Embryonic facial prominence (tissue), 1 donor: ENCODE data around the gene LETM1.

Experiments
- DNase-seq: peaks from one replicate; pipeline ENCODE4 v3.0.0-alpha.2; 2016; ENCODE audit errors: extremely low spot score

LETM1 gene

DNA sequence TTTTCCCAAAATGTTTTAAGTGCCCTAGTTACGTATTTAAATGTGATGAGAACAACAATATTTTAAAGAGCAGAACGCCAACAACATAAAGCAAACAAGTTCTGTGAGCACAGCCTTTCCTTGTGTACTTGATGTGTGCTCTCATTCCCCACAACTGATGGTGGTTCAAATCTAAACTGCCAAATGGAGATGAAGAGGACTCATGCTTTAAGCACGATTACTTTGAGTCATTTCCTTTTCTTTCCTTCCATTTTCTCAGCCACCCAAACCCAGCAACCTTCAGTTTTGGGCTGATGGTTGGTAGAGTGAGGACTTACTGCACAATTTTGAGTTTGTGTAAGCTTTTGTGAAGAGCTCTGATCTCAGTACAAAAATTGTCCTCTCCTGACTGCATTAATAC is 16.9 kb upstream of the LETM1 start:
- no peak for DNase-seq

DNA sequence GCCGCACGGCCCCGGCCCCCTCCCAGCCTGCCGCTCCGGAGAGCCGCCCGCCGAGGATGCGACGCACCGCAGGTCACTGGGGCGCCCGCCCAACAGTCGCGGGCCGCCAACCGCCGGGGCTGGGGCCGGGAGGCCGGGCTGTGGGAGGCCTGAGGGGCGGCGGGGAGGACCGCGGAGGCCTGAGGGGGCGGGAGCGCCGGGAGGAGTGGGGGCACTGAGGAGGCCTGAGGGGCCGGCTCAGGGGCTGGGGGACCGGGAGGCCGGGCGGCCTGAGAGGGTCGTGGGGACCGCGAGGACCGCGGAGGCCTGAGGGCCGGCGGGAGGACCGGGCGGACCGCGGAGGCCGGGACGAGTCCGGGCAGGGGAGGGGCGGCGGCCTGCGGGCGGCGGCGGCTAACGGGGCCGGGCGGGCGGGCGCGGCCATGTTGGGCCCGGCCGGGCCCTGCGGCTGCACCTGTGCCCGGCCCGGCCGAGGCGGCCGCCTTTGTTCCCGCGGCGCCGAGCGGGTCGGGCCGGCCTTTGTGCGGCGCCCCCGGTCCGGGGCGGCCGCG is 15.6 kb upstream of the LETM1 start:
- DNase-seq: no peak

DNA sequence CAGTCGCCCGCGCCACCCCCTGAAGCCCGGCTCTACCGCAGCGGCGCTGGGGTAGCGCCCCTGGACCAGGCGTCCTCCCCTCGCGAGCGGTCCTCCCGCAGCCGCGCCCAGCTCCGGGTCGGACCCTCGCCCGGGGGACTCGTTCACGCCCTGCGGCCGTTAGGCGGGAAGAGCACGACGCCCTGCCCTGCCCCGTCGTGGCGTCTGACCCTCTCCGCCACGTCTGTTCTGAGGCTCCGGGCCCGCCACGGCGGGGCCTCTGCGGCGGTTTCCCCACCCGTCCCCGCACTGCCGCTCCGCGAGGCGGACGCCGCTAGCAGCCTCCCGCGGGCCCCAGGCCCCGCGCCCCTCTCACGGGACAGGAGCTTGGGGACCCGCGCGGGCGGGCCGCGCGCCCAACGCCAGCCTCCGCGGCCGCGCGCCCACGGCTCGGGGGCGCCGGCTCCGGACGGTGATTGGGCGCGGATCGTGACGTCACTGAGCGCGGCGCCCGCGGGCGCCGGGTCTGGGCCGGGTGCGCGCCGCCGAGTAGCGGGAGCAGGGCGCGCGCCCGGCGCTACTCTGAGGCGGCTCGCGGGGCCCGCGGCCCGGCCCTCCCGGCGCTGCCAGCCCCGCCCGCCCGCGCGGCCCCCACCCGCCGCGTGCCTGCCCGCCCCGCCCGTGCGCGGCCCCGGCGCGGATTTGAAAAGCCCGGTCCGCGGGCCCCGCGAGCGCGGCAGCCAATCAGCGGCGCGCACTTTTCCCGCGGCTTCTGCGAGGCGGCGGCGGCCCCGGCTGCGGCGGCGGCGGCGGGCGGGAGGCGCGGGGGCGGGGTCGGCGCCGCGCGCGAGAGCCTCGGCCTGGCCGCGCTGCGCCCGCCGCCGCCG is 14.9 kb upstream of the LETM1 start, which contains the start of gene NSD2:
TSS of gene NSD2 (plus strand) at position 816 of the 866 bp plus-strand sequence. CDS start 29,262 bp downstream, outside the sequence.
- peak; percentile 84 for DNase-seq

DNA sequence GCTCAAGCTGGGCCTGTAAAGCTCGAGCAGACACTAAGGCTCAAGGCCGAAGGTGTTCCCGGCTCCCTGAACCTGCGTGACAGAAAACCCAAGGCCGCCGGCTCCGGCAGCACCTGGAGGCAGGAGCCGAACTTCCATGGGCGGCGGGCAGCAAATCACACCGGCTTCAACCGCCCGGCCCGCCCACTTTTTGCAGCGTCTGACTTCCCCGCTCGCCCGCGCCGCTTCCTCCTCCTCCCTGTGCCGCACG is 14.3 kb upstream of the LETM1 start:
- peak; percentile 70 for DNase-seq

DNA sequence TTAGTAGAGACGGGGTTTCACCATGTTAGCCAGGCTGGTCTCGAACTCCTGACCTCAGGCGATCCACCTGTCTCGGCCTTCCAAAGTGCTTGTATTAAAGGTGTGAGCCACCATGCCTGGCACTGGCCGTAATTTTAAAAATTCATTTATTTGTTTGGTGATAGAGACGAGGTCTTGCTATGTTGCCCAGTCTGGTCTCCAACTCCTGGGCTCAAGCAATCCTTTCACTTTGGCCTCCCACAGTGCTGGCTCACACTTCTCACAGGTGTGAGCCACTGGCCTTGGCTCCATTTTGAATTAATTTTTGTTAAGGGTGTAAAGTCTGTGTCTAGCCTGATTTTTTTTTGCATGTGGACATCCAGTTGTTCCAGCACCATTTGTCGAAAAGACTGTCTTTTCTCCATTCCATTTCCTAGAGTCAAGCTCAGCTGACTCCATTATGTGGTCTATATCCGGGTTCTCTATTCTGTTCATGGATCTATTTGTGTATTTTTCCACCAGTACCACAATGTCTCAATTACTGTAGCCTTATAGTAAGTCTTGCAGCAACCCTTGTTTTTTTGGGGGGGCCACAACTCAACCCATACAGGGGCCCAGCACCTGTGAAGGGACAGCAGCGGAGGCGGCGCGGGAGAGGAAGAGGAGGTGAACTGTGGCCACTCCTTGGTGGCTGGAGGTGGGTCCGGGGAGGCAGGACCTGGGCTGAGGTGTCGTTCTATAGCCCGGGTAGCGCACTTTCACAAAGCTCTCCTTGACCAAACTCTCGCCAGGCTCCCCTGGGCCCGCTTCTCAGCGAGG is 13.8 kb upstream of the LETM1 start:
- DNase-seq: no peak

DNA sequence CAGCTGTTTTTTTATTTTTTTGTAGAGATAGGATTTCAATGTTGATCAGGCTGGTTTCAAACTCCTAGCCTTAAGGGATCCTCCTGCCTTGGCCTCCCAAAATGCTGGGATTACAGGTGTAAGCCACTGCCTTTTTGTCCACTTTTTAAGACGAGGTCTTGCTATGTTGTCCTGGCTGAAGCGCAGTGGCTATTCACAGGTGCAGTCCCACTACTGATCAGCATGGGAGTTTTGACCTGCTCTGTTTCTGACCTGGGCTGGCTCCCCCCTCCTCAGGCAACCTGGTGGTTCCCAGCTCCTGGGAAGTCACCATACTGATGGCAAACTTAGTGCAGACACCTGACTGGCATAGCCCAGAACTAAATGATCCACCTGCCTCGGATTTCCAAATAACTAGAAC is 13.0 kb upstream of the LETM1 start:
- DNase-seq: no peak

DNA sequence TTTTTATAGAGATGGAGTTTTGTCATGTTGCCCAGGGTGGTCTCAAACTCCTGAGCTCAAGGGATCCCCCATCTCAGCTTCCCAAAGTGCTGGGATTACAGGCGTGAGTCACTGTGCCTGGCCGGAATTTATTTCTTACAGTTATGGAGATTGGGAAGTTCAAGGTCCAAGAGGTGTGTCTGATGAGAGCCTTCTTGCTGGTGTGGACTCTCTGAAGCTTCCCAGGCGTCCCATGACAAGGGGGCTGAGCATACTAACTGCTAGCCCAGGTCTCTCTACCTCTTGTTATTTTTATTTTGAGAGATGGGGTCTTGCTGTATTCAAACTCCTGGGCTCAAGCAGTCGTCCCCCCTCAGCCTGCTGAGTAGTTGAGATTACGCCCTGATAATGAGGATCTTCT is 12.3 kb upstream of the LETM1 start:
- no peak for DNase-seq

DNA sequence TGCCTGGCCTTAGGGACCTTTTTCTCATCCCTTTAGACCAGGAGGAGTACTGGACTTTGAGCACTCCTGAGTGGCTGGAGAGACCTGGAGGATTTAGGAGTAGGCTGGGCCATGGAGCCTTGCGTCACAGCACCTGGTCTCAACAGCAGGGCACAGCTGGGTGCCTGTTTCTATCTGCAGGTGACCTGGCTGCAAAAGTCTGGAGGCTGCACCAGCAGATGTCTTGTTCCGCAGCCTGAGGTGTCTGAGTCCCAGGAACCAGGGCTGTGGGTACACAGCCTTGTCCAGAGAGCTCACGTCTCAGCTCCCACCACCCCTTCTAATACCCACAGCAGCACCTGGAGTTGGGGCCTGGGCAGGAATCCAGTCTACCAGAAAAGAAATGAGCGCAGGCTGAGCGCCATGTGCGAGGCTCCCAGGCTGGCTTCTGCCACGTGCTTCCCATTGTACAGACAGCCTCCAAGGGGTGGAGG is 10.3 kb upstream of the LETM1 start:
- DNase-seq: no peak

DNA sequence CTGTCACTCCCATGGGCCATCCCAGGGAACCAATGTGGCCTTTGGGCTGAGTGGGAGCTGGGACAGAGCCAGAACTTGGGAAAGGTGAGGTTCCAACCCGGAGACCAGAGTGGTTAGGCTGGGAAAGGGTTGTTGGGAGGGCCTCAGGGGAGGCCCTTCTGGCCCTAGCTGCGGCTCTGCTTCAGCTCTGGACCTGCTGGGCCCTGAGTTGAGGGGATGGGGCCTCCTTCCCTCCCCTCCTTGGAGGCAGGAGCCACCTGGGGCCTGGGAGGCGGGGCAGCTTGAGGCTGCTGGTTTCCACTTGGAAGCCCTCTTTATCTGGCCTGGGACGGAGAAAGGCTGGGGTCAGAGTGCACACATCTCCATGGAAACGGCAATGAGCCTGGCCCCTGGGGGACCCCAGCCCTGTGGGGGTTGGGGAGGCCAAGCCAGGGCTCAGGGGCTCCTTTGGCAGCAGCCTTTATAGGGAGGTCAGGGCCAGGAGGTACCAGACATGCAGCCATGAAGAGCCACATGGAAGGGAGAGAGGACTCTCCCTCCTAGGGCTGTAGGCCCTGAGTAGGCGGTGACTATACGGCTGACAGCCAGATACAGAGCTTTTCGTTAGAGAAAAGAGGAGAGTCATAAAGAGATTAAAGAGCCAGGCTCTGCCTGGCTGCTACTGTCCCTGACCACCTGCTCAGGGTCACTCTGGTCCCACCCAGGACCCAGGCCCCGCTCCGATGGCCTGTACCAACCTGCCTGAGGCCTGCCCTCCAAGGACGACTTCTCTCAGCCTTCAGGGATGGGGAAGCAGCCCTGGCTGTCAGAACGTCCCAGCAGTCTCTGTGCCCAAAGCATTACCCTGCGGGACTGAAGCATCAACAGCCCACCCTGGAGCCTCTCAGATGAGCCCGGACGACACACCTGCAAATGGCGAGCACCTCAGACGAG is 8.4 kb upstream of the LETM1 start:
- DNase-seq: no peak

DNA sequence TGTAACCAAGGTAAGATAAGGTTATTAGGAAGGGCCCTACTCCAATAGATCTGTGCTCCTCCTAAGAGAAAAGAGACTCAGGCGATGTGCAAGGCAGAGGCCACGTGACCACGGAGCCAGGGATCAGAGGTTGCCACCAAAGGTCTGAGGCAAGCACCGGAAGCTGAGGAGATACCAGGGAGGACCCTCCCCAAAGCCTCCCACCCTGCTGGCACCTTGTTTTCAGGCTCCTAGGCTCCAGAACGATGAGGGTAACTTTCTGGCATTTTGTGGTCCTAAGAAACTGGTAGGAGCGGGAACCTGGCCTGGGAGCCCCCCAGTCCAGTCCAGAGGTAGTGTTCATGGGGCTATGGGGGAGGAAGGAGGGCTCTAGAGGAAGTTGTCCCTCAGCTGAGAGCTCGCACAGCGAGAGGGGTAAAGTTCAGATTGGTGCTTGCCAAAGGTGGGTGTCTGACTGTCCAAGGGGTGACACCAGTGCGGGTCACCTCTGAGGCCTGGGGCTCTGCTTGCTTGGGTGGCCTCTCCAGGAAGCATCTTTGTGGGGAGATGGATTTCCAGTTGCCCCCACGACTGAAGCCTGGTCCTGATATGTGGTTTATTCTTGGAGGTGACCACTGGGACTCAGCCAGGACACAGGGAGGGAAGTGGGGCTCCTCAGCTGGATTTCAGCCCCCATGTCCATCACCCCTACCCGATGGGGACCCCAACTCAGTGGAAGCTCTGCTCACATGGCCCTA is 7.5 kb upstream of the LETM1 start:
- no peak for DNase-seq

DNA sequence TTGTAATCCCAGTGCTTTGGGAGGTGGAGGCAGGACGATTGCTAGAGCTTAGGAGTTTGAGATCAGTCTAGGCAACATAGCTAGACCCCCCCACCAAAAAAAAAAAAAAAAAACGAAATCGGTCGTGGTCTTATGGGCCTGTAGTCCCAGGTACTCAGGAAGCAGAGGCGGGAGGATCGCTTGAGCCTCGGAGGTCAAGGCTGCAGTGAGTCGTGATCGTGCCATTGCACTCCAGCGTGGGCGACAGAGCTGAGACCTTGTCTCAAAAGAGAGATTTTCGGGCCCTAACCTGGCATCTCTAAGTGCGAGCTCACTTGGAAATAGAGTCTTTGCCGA is 7.0 kb upstream of the LETM1 start:
- DNase-seq: no peak

DNA sequence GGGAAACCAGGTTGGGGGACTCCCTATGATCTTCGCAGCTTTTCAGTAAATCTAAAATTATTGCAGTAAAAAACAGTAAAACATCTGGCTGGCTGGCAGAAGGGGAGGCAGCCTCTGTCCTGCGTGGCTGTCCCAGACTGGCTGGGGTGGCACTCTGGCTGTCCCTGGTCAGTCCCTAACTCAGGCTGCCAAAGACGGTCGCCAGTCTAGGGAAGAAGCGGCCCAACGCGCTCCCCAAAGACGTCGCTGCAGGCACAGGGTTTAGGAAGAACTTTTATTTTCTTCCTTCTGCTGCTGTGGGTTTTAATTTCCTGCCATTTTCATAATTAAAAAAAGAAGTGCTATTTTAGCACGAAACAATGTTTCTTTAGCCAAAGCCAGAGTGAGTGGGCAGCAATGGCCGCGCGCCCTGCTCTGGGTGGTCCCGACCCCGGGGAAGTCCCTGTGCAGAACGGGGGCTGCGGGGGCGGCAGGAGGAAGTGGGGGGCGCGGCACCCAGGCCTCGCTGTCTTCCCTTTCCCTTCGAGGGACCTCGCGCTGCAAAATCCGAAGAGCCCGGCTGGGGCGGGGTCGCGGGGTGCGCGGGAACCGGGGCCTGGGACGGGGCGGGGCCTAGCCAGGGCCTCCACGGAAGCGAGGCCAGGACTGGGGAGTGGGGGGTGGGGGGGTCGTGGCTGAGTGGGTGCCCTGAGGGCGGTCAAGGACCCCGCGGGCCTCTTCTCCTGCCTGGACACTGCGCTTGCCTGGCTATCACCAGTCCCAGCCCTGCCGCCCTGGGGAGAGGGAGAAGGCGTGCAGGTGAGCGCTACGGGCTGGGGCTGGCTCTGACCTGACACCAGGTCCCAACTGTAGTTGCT is 6.3 kb upstream of the LETM1 start:
- DNase-seq: no peak

DNA sequence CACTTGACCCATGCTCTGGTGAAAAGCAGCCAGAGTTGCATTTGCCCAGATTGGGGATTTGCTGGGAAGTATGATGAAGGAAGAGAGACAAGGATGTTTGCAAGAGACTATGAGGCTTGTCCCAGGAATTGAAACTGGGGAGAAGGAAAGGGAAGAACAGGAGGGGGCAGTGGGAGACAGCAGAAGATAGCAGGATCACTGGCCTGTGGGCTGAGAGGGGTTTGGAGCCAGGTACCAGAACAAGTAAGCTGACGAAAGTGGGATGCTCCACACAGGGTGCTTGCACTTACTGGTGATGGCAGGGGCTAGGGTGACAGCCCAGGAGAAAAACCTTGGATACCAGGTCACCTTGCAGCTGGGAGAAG is 3.4 kb upstream of the LETM1 start:
- DNase-seq: no peak

DNA sequence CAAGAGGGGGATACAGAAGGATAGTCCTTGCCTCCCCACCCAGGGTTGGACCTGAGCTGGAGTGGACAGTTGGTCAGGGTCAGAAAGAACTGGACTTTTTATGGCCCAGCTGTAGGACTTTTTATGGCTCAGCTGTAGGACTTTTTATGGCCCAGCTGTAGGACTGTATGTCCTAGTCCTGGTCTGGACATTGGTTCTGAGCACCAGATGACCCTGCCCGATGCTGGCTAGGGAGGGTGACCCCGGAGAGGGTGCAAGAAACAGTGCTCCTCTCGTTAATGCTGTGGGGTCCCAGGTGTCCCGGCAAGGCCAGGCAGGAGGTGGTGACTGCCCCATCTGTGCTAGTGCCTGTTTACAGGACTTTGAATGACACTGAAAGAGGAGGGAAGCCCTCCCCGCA is 2.0 kb upstream of the LETM1 start:
- DNase-seq: no peak

DNA sequence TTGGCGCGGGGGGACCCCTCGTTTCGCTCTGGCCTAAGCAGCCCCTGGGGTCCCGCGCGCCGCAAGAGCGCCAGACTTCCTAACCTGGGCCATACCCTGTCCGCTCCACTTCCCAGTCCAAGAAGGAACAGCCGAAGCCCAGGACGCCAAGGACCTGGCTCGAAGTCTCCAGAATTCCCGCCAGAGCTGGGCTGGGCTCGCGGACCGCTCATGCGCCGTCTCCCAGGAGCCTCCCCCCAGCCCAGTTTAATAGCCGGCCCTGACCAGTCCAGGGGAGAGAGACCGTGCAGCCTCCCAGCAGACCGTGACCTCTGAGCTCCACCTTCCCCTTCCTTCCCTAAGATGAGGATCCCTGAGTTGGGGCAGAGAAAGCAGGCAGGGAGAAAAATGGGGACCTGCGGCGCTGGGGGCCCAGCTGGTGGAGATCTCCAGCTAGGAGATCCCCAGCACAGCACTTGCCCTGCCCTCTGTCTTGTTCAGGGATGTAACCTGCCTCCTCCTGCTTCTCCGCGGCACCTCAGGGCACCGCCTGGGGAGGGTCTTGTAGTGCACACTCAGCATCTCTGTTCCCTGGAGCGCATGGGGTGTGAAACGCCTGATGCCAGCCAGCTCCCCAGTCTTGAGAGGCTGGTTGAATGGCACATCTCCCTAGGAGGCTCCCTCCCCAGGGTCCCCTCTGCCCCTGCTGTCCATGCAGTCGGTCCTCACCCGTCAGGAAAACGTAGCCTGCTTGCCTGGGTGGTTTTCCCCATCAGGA is 1.2 kb upstream of the LETM1 start:
- no peak for DNase-seq

DNA sequence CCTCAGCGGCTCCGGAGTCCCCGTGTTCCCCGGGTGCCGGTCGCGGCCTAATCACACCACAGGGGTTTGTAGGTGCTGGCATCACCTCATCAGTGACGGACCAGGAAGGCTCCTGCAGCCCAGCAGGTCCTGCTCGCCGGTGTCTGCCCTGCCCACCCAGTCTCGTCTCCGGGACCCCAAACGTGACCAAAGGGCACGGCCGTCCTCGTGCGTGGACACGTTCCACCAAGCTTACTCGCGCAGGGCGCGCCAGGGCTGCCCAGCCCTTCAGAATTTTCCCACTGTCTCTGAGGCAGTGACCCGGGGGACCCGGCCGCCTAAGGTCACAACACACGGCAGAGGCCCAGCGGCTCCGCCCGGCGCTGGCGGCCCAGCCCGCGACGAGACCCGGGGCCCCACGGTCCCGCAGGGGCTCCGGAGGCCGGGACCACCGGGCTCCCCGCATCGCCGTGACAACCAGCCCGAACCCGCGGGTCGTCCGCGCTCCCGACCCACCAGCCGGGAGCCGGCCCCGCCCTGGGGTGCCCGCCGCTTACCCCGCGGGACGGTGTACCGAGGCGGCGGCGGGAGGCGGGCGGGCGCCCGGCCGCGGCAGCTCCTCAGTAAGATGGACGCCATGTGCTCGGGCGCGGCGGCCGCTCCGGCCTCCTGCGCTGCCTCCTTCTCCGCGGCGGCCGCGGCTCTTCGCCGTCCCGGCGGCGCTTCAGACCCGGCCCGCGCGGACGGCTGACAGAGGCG is 454 bp downstream of the LETM1 start:
- no peak for DNase-seq

DNA sequence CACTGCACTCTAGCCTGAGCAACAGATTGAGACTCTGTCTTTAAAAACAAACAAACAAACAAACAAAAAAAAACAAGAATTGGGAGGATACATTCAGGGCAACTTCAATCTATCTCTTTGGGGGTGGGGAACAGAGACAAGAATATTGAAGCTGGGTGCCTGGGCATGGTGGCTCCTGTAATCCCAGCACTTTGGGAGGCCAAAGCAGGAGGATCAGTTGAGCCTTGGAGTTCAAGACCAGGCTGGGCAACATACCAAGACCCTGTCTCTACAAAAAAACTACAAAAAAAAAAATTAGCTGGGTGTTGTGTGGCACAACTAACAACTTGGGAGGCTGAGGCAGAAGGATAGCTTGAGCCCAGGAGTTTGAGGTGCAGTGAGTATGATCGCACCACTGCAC is 1.2 kb downstream of the LETM1 start:
- DNase-seq: no peak

DNA sequence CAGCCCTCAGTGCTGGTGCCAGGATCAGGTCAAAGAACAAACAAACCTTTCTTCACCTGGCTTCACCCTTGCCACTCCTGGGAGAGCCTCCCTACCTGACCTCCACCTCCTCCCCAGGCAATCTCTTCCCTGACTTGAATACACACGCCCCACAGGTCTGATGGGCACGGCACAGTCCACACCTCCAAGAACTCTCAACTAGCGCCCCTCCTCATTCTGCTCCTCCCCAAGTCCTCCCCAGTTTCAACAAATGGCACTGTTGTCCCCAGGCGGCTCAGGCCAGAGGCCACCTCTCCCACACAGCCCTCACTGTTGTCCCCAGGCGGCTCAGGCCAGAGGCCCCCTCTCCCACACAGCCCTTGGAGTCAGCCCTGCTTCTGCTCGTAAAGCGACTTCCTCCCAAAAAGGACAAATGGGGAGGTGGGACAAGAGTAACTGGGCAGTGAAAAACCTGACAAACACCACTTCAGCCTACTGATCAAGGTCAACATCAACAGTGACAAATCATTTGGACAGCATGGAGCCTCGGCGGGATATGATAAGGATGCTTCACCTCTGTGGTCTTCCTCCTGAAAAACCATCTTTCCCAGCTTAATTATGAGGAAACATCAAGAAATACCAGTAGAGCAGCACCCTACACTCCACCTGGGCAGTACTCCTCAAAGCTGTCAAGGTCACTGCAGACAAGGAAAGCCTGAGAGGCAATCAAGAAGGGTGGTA is 2.9 kb downstream of the LETM1 start:
- no peak for DNase-seq
